Loucy (cell line): ENCODE data around the gene PAK4.
"Not testable (repeated sequence)": the region's sequence is repeated elsewhere in the genome, so short reads cannot be mapped to it uniquely, and the experiment has no call there.

Experiments
- H2AFZ ChIP-seq: fragments of 200-600 bp; sonication (generic); 2 replicates; pipeline ENCODE4 v1.6.0; 2016; ENCODE audit warnings: antibody characterized with exemption, mild to moderate bottlenecking, low read length, moderate library complexity
- H3F3A ChIP-seq: fragments of 200-600 bp; 2 replicates; pipeline ENCODE4 v1.6.0; 2016; ENCODE audit warnings: antibody characterized with exemption, low read depth, mild to moderate bottlenecking
- H3K27me3 ChIP-seq: fragments of 200-600 bp; sonication (generic); 2 replicates; pipeline ENCODE4 v1.6.1; 2014; ENCODE audit warnings: low read length, mild to moderate bottlenecking; ENCODE audit not compliant: insufficient read depth, poor library complexity, severe bottlenecking
- H3K36me3 ChIP-seq: fragments of 200-600 bp; sonication (generic); 2 replicates; pipeline ENCODE4 v1.6.1; 2016; ENCODE audit warnings: low read length; ENCODE audit not compliant: insufficient read depth
- H3K4me1 ChIP-seq: fragments of 200-600 bp; sonication (generic); 2 replicates; pipeline ENCODE4 v1.5.1; 2014; ENCODE audit warnings: low read length, mild to moderate bottlenecking; ENCODE audit not compliant: insufficient read depth, poor library complexity, severe bottlenecking
- H3K4me2 ChIP-seq: fragments of 200-600 bp; sonication (generic); 2 replicates; pipeline ENCODE4 v1.6.0; 2014; ENCODE audit warnings: antibody characterized with exemption, low read length, low read depth, mild to moderate bottlenecking; ENCODE audit not compliant: poor library complexity, severe bottlenecking
- H3K4me3 ChIP-seq: fragments of 200-600 bp; sonication (generic); 2 replicates; pipeline ENCODE4 v1.5.1; 2014; ENCODE audit warnings: low read length, mild to moderate bottlenecking, mixed read lengths; ENCODE audit not compliant: poor library complexity, severe bottlenecking
- H3K79me2 ChIP-seq: fragments of 200-600 bp; sonication (generic); 2 replicates; pipeline ENCODE4 v1.6.1; 2014; ENCODE audit warnings: low read length; ENCODE audit not compliant: insufficient read depth
- H3K9ac ChIP-seq: fragments of 200-600 bp; sonication (generic); 2 replicates; pipeline ENCODE4 v1.6.0; 2014; ENCODE audit warnings: mild to moderate bottlenecking, low read depth, low read length, moderate library complexity; ENCODE audit not compliant: poor library complexity, severe bottlenecking
- H3K9me2 ChIP-seq: fragments of 200-600 bp; sonication (generic); replicated peaks from 2 replicates; pipeline ENCODE4 v1.6.1; 2016; ENCODE audit warnings: low read depth, low read length, mixed read lengths
- H3K9me3 ChIP-seq: fragments of 200-600 bp; sonication (generic); 2 replicates; pipeline ENCODE4 v1.6.1; 2014; ENCODE audit warnings: mild to moderate bottlenecking, antibody characterized with exemption, low read length, low read depth; ENCODE audit not compliant: insufficient read depth
- H4K20me1 ChIP-seq: fragments of 200-600 bp; sonication (generic); 2 replicates; pipeline ENCODE4 v1.6.0; 2014; ENCODE audit warnings: antibody characterized with exemption, low read length, mild to moderate bottlenecking; ENCODE audit not compliant: insufficient read depth, poor library complexity, severe bottlenecking
- EZH2phosphoT487 ChIP-seq: fragments of 200-600 bp; IDR thresholded peaks from 2 replicates; pipeline ENCODE4 v1.6.1; 2018; ENCODE audit warnings: antibody characterized with exemption, mild to moderate bottlenecking, moderate library complexity, borderline replicate concordance
- TF ChIP-seq, protein P1 (sequence below): fragments of 200-600 bp; sonication (generic); conservative IDR thresholded peaks from 2 replicates; pipeline ENCODE4 v1.5.1; 2014; ENCODE audit warnings: mild to moderate bottlenecking, antibody characterized with exemption, low read length

PAK4 gene

DNA sequence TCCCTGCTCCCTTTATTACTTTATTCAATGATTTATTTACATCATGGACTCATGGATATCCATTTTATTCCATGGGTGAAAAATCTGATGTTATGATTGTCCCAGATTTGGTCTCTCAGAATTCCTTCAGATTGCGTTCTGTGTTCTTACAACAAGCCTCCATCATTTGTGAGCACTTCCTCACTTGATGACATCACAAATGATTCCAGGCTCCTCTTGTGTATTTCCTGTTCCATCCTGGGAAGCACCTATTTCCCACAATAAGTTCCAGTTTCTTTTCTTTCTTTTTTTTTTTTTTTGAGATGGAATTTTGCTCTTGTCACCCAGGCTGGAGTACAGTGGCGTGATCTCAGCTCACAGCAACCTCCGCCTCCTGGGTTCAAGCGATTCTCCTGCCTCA is 34.7 kb upstream of the PAK4 start:
- no peak overlapping the region for H2AFZ ChIP-seq
- no peaks in the 10 kb centered on the region for H3K9me2 ChIP-seq
- no peaks in the 10 kb centered on the region for H3F3A ChIP-seq
- H3K9ac ChIP-seq = no peak overlapping the region
- H4K20me1 ChIP-seq = no peaks in the 10 kb centered on the region
- H3K79me2 ChIP-seq = no peaks in the 10 kb centered on the region
- no peaks in the 10 kb centered on the region for H3K9me3 ChIP-seq
- no peak overlapping the region for H3K4me3 ChIP-seq
- H3K27me3 ChIP-seq = no peaks in the 10 kb centered on the region
- no peaks in the 10 kb centered on the region for H3K4me1 ChIP-seq
- TF ChIP-seq EZH2phosphoT487 = no peak
- H3K36me3 ChIP-seq = no peaks in the 10 kb centered on the region
- H3K4me2 ChIP-seq = no peak overlapping the region

DNA sequence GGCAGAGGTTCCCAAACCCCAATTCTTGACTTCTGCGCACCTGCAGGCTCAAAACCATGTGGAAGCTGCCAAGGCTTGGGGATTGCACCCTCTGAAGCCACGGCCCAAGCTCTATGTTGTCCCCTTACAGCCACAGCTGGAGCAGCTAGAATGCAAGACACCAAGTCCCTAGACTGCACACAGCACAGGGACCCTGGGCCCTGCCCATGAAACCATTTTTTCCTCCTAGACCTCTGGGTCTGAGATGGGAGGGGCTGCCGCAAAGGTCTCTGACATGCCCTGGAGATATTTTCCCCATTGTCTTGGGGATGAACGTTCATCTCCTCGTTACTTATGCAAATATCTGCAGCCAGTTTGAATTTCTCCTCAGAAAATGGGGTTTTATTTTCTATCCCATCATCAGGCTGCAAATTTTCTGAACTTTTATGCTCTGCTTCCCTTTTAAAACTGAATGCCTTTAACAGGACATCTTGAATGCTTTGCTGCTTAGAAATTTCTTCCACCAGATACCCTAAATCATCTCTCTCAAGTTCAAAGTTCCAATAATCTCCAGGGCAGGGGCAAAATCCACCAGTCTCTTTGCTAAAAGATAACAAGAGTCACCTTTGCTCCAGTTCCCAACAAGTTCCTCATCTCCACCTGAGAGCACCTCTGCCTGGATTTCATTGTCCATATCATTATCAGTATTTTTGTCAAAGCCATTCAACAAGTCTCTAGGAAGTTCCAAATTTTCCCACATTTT is 29.6 kb upstream of the PAK4 start:
- H3F3A ChIP-seq, H2AFZ ChIP-seq, H3K79me2 ChIP-seq, H3K36me3 ChIP-seq, H3K4me3 ChIP-seq, H3K9me2 ChIP-seq, H3K9me3 ChIP-seq, H3K9ac ChIP-seq, H3K27me3 ChIP-seq, H3K4me2 ChIP-seq, H3K4me1 ChIP-seq, H4K20me1 ChIP-seq: not testable (repeated sequence)

DNA sequence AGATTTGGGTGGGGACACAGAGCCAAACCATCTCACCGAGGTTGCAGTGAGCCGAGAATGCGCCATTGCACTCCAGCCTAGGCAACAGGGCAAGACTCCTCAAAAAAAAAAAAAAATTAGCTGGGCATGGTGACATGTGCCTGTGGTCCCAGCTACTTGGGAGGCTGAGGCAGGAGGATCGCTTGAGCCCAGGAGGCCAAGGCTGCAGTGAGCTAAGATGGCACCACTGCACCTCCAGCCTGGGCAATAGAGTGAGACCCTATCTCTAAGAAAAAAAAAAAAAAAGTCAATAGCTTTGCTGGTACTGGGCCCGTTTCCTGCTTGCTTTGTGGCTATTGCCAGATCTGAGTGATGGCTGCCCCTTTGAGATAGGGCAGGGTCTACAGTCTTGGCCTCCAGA is 28.3 kb upstream of the PAK4 start:
- Histone ChIP-seq H3K79me2 (no peaks in the 10 kb centered on the region), H3K4me2 (no peak overlapping the region), H3K4me1 (no peaks in the 10 kb centered on the region), H3K9ac (no peak overlapping the region), H4K20me1 (no peaks in the 10 kb centered on the region), H3K9me2 (no peaks in the 10 kb centered on the region), H3K4me3 (no peak overlapping the region), H3F3A (no peaks in the 10 kb centered on the region), H3K27me3 (no peaks in the 10 kb centered on the region), H3K9me3 (no peaks in the 10 kb centered on the region), H3K36me3 (no peaks in the 10 kb centered on the region), H2AFZ (no peak overlapping the region)
- no peak for TF ChIP-seq EZH2phosphoT487
- TF ChIP-seq, protein P1, sequence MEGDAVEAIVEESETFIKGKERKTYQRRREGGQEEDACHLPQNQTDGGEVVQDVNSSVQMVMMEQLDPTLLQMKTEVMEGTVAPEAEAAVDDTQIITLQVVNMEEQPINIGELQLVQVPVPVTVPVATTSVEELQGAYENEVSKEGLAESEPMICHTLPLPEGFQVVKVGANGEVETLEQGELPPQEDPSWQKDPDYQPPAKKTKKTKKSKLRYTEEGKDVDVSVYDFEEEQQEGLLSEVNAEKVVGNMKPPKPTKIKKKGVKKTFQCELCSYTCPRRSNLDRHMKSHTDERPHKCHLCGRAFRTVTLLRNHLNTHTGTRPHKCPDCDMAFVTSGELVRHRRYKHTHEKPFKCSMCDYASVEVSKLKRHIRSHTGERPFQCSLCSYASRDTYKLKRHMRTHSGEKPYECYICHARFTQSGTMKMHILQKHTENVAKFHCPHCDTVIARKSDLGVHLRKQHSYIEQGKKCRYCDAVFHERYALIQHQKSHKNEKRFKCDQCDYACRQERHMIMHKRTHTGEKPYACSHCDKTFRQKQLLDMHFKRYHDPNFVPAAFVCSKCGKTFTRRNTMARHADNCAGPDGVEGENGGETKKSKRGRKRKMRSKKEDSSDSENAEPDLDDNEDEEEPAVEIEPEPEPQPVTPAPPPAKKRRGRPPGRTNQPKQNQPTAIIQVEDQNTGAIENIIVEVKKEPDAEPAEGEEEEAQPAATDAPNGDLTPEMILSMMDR = no peak

DNA sequence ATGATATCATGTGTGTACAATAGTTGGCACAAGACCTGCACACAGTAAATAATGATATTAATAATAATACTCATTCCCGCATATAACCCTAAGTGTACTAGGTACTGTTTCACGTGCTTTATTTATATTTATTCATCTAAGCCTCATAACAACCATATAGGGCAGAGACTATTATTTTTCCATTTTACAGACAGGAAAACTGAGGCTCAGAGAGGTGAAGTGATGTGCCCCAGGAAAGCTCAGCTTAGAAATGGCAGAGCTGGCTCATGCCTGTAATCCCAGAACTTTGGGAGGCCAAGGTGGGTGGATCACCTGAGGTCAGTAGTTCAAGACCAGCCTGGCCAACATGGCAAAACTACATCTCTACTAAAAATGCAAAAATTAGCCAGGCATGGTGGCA is 27.9 kb upstream of the PAK4 start:
- no peaks in the 10 kb centered on the region for H3K36me3 ChIP-seq
- no peaks in the 10 kb centered on the region for H4K20me1 ChIP-seq
- H3K4me2 ChIP-seq = no peak overlapping the region
- H3K4me1 ChIP-seq = no peaks in the 10 kb centered on the region
- no peak overlapping the region for H3K4me3 ChIP-seq
- no peaks in the 10 kb centered on the region for H3K27me3 ChIP-seq
- TF ChIP-seq, protein P1 = no peak
- TF ChIP-seq EZH2phosphoT487 = no peak
- H3K9me2 ChIP-seq = no peaks in the 10 kb centered on the region
- H2AFZ ChIP-seq = no peak overlapping the region
- no peaks in the 10 kb centered on the region for H3F3A ChIP-seq
- H3K9ac ChIP-seq = no peak overlapping the region
- H3K79me2 ChIP-seq = no peaks in the 10 kb centered on the region
- H3K9me3 ChIP-seq = no peaks in the 10 kb centered on the region
